Measurements from ENCODE around the gene HNRNPL.

DNA sequence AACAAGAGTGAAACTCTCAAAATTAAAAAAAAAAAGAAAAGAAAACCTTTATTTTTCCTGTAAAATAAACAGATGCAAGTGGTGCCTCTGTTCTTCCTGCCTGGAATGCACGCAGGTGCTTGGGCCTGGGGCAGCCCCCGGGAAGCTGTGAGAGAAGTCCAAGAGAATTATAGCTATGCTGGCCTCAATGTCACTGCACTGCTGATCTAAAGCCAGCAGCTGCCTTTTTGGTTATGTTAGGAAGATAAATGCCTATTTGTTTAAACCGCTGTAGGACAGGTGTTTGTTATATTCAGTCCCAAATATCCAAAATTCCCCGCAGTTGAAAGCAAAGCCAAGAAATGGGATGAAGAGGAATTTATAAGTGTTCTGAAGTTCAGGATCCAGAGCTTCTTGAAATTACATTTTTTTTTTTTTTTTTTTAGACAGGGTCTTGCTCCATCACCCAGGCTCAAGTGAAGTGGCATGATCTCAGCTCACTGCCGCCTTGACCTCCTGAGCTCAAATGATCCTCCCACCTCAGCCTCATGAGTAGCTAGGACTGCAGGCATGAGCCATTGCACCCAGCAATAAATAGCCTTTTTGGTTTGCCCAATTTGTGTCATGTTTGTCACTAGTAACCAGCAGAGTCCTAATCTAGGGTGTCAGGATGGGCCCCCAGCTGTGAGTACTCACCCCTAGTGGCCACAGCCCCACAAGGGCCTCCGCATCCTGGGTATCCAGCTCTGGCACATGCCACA lies 26.0 kb upstream of the HNRNPL start:
- TF ChIP-seq POLR2A (IDR thresholded peaks at IDR 0.05): no peak
- TF ChIP-seq, protein P1, sequence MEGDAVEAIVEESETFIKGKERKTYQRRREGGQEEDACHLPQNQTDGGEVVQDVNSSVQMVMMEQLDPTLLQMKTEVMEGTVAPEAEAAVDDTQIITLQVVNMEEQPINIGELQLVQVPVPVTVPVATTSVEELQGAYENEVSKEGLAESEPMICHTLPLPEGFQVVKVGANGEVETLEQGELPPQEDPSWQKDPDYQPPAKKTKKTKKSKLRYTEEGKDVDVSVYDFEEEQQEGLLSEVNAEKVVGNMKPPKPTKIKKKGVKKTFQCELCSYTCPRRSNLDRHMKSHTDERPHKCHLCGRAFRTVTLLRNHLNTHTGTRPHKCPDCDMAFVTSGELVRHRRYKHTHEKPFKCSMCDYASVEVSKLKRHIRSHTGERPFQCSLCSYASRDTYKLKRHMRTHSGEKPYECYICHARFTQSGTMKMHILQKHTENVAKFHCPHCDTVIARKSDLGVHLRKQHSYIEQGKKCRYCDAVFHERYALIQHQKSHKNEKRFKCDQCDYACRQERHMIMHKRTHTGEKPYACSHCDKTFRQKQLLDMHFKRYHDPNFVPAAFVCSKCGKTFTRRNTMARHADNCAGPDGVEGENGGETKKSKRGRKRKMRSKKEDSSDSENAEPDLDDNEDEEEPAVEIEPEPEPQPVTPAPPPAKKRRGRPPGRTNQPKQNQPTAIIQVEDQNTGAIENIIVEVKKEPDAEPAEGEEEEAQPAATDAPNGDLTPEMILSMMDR (IDR thresholded peaks at IDR 0.05 in 4 of 5, conservative IDR thresholded peaks at IDR 0.05 in 1 of 5): no peak
